H1 (cell line): ENCODE data around the gene SLC8A1. TPM values are rescaled to one million over a fixed set of nuclear protein-coding genes. Genes with fewer than 3 reads are reported as not detected.

Source experiments
- CTCF ChIA-PET: fragments of 300-600 bp; sonication (Branson Sonifier 250); formaldehyde crosslinking; loops from one replicate; lab custom pipeline; 2021; ENCODE audit not compliant: partially characterized antibody; lab: Charles Lee
- POLR2A ChIA-PET: fragments of 300-600 bp; sonication (Branson Sonifier 250); formaldehyde crosslinking; loops from one replicate; lab custom pipeline; 2021; ENCODE audit warnings: inconsistent platforms; ENCODE audit not compliant: partially characterized antibody; lab: Charles Lee
- DNase-seq, 2 experiments: peaks; one replicate each; pipeline versions ENCODE4 v3.0.0 to v3.0.0-alpha.2; 2010 to 2022; ENCODE audit warnings: low spot score in 2 of 2, low read depth in 1 of 2, mixed read lengths in 1 of 2
- FAIRE-seq: peaks from 2 replicates; lab custom pipeline; 2011; peaks lifted over from hg19 to GRCh38; lab: Jason Lieb, UNC
- H2AFZ ChIP-seq: 2 replicates; pipeline ENCODE4 v1.8.1; 2012; ENCODE audit warnings: low read length, inconsistent platforms
- H2AK5ac ChIP-seq: 2 replicates; pipeline ENCODE4 v1.6.1; 2013; ENCODE audit warnings: low read depth, low read length
- H2BK120ac ChIP-seq: replicated peaks from 2 replicates; pipeline ENCODE3; 2013; ENCODE audit warnings: low read depth, low read length, inconsistent platforms
- H2BK12ac ChIP-seq: 2 replicates; pipeline ENCODE4 v1.6.1; 2013; ENCODE audit warnings: low read depth, low read length
- H2BK15ac ChIP-seq: 2 replicates; pipeline ENCODE4 v1.6.1; 2013; ENCODE audit warnings: low read length
- H2BK20ac ChIP-seq: 2 replicates; pipeline ENCODE4 v1.6.1; 2013; ENCODE audit warnings: low read length
- H2BK5ac ChIP-seq: 2 replicates; pipeline ENCODE4 v1.6.1; 2013; ENCODE audit warnings: low read depth, low read length
- H3K14ac ChIP-seq: 2 replicates; pipeline ENCODE4 v1.6.1; 2013; ENCODE audit warnings: inconsistent platforms; ENCODE audit not compliant: insufficient read length
- H3K18ac ChIP-seq: 2 replicates; pipeline ENCODE4 v1.6.1; 2013; ENCODE audit warnings: low read length; ENCODE audit errors: extremely low read depth
- H3K23ac ChIP-seq: 2 replicates; pipeline ENCODE4 v1.6.1; 2013; ENCODE audit warnings: inconsistent platforms; ENCODE audit not compliant: insufficient read length
- H3K23me2 ChIP-seq: 2 replicates; pipeline ENCODE4 v1.6.1; 2013; ENCODE audit warnings: low read depth, low read length
- H3K27ac ChIP-seq: 2 replicates; pipeline ENCODE4 v1.6.1; 2011; ENCODE audit warnings: low read depth, low read length, inconsistent platforms
- H3K27me3 ChIP-seq, 4 experiments: replicated peaks in 1 of 4; 1 replicate in 1 of 4; 2 replicates in 3 of 4; pipeline versions ENCODE4 v1.6.1 to v1.8.1; 2011 to 2013; ENCODE audit warnings: low read length in 3 of 4, mild to moderate bottlenecking in 3 of 4, inconsistent platforms in 2 of 4, mixed read lengths in 2 of 4, moderate library complexity in 1 of 4; ENCODE audit not compliant: control insufficient read depth in 3 of 4, insufficient read depth in 3 of 4; ENCODE audit errors: extremely low read depth in 1 of 4
- H3K36me3 ChIP-seq, 4 experiments: 2 replicates each; pipeline versions ENCODE4 v1.6.1 to v1.8.1; 2011 to 2013; ENCODE audit warnings: mild to moderate bottlenecking in 4 of 4, low read length in 3 of 4, moderate library complexity in 2 of 4, control low read depth in 1 of 4, inconsistent platforms in 1 of 4; ENCODE audit not compliant: insufficient read depth in 4 of 4, control insufficient read depth in 2 of 4
- H3K4ac ChIP-seq: replicated peaks from 2 replicates; pipeline ENCODE3; 2013; ENCODE audit warnings: low read length, low read depth, mixed read lengths, inconsistent platforms; ENCODE audit not compliant: insufficient read length
- H3K4me1 ChIP-seq, 4 experiments: replicated peaks in 1 of 4; 1 replicate in 1 of 4; 2 replicates in 3 of 4; pipeline versions ENCODE4 v1.6.1 to v1.8.1; 2011 to 2013; ENCODE audit warnings: low read length in 3 of 4, inconsistent platforms in 2 of 4, mixed read lengths in 1 of 4; ENCODE audit not compliant: insufficient read depth in 4 of 4, control insufficient read depth in 3 of 4
- H3K4me2 ChIP-seq, 2 experiments: 2 replicates each; pipeline versions ENCODE4 v1.6.1 to v1.8.1; 2011 to 2013; ENCODE audit warnings: low read depth in 2 of 2, low read length in 2 of 2, control low read depth in 1 of 2, inconsistent platforms in 1 of 2, mild to moderate bottlenecking in 1 of 2; ENCODE audit not compliant: insufficient read depth in 1 of 2
- H3K4me3 ChIP-seq, 4 experiments: fragments of 200-600, 300-600 bp in 1 of 4; sonication (generic), shearing (Covaris generic), sonication (Bioruptor Twin) in 1 of 4; 2 replicates each; pipeline versions ENCODE4 v1.5.1 to v1.8.1; 2011 to 2016; ENCODE audit warnings: low read length in 4 of 4, low read depth in 3 of 4, control low read depth in 2 of 4, inconsistent platforms in 2 of 4, mild to moderate bottlenecking in 2 of 4, mixed read lengths in 1 of 4, moderate library complexity in 1 of 4; ENCODE audit not compliant: insufficient read depth in 2 of 4; ENCODE audit errors: extremely low read depth in 1 of 4
- H3K56ac ChIP-seq: replicated peaks from 2 replicates; pipeline ENCODE3; 2013; ENCODE audit warnings: low read depth, mild to moderate bottlenecking, mixed read lengths, low read length, inconsistent platforms; ENCODE audit not compliant: insufficient read length
- H3K79me1 ChIP-seq: 2 replicates; pipeline ENCODE4 v1.6.1; 2013; ENCODE audit warnings: low read depth, low read length, control low read depth
- H3K79me2 ChIP-seq, 2 experiments: 2 replicates each; pipeline versions ENCODE4 v1.6.1 to v1.8.1; 2012 to 2013; ENCODE audit warnings: low read length in 2 of 2, mild to moderate bottlenecking in 2 of 2, inconsistent platforms in 1 of 2; ENCODE audit not compliant: insufficient read depth in 2 of 2, control insufficient read depth in 1 of 2
- H3K9ac ChIP-seq, 4 experiments: replicated peaks in 1 of 4; 1 replicate in 1 of 4; 2 replicates in 3 of 4; pipeline versions ENCODE4 v1.6.1 to v1.8.1; 2011 to 2013; ENCODE audit warnings: low read depth in 3 of 4, low read length in 3 of 4, control low read depth in 2 of 4, mild to moderate bottlenecking in 2 of 4, moderate library complexity in 2 of 4, inconsistent platforms in 1 of 4; ENCODE audit errors: extremely low read depth in 1 of 4
- H3K9me3 ChIP-seq, 2 experiments: 2 replicates each; pipeline versions ENCODE4 v1.6.1 to v1.8.1; 2012 to 2013; ENCODE audit warnings: mild to moderate bottlenecking in 2 of 2, moderate library complexity in 2 of 2, control low read depth in 1 of 2, inconsistent platforms in 1 of 2, low read depth in 1 of 2, low read length in 1 of 2, mixed read lengths in 1 of 2; ENCODE audit not compliant: insufficient read depth in 2 of 2
- H4K20me1 ChIP-seq, 2 experiments: replicated peaks in 1 of 2; 2 replicates each; pipeline versions ENCODE3 to v1.8.1; 2011 to 2013; ENCODE audit warnings: inconsistent platforms in 2 of 2, low read length in 2 of 2, mild to moderate bottlenecking in 1 of 2; ENCODE audit not compliant: insufficient read depth in 2 of 2, control insufficient read depth in 1 of 2
- H4K5ac ChIP-seq: 2 replicates; pipeline ENCODE4 v1.6.1; 2013; ENCODE audit warnings: low read length, low read depth, mixed read lengths, inconsistent platforms; ENCODE audit not compliant: insufficient read length
- H4K8ac ChIP-seq: 2 replicates; pipeline ENCODE4 v1.8.0; 2013; ENCODE audit warnings: mild to moderate bottlenecking, moderate library complexity, low read length, inconsistent platforms; ENCODE audit not compliant: insufficient read depth; ENCODE audit errors: extremely low read depth
- H4K91ac ChIP-seq: replicated peaks from 2 replicates; pipeline ENCODE3; 2013; ENCODE audit warnings: low read length, mixed read lengths, inconsistent platforms; ENCODE audit not compliant: insufficient read length
- ATF2 ChIP-seq: IDR thresholded peaks from 2 replicates; pipeline ENCODE4 v1.6.1; 2012; ENCODE audit warnings: low read length, inconsistent platforms
- BACH1 ChIP-seq: IDR thresholded peaks from 2 replicates; pipeline ENCODE4 v1.6.1; 2012; ENCODE audit warnings: low read length, improper control_type of control experiment
- CEBPB ChIP-seq: IDR thresholded peaks from 2 replicates; pipeline ENCODE4 v1.6.1; 2012; ENCODE audit warnings: low read depth, low read length
- WGBS, 2 experiments: shearing (Covaris generic) in 1 of 2; methylation state at CpG; one replicate each; pipeline versions ENCODE4 v1.1.6 to v1.1.7; 2013 to 2015; ENCODE audit warnings: low lambda C conversion rate in 2 of 2, mixed read lengths in 2 of 2, inconsistent platforms in 1 of 2, low coverage in 1 of 2, missing lambda C conversion rate in 1 of 2; ENCODE audit not compliant: insufficient replicate concordance in 2 of 2, insufficient coverage in 1 of 2, insufficient read length in 1 of 2; ENCODE audit errors: extremely low coverage in 1 of 2, missing lambda C conversion rate in 1 of 2; 5-methylcytosine and 5-hydroxymethylcytosine counted together
- polyA plus RNA-seq, 7 experiments: library from polyadenylated mRNA; depleted of rRNA in 3 of 7; stranded (reverse) in 5 of 7; unstranded in 2 of 7; fragments of >200 nt in 5 of 7; fragments of 200-250 nt in 2 of 7; gene quantifications; 1 replicate in 5 of 7; 2 replicates in 1 of 7; 4 replicates in 1 of 7; pipeline versions ENCODE4 v1.2.1 to v1.2.3, GENCODE V29; 2011 to 2013; ENCODE audit warnings: missing spikeins in 2 of 7, mixed read lengths in 2 of 7
- total RNA-seq: library from RNA; stranded (reverse); fragmentation: NEBNext Ultra II Directional; extraction: Animal tissue kit (Norgen Biotek cat#: 25700); gene quantifications from 2 replicates; pipeline ENCODE4 v1.2.1, GENCODE V29; 2021

The SLC8A1 gene
- total and polyA plus RNA-seq, 2 of the 8 experiments (the other 6 are each of a cell fraction or from before 2014, with no cell fraction given), result 0.68 to 3.6 TPM

DNA sequence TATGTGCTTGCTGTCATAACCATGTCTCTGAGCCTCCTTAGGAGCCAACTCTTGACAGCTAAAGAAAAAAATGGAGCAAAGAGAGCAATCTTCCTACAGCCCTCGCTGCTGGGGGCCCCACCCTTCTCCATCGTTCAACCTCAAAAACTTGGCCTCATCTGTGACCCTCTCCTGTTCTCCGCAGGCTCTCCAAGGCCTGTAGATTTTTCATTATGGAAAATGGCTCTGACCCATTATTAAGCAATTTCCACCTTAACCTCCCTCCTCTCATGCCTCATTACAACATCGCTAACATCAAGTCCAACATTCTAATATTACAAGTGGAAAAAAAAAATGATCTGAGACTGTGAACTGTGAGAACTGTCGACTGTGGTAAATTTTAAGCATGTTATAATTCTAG, 98.7 kb downstream of the SLC8A1 start:
- 91% methylated on average over 5 of the region's 5 CpGs; no CpG with 5 or more reads in 1 of the 2 experiments for WGBS, 2 experiments
- Histone ChIP-seq H3K79me1 (no peaks in the 10 kb centered on the region), H4K91ac (no peak overlapping the region), H3K14ac (no peak overlapping the region), H3K4me3 (no peak overlapping the region), H3K27ac (no peak overlapping the region), H4K8ac (no peak overlapping the region), H2BK15ac (no peak overlapping the region), H2BK12ac (no peak overlapping the region), H3K18ac (no peak overlapping the region), H4K20me1 (no peaks in the 10 kb centered on the region), H3K56ac (no peak overlapping the region), H3K9me3 (no peaks in the 10 kb centered on the region), H2AK5ac (no peak overlapping the region), H3K4ac (no peak overlapping the region), H3K9ac (no peak overlapping the region), H2BK5ac (no peak overlapping the region), H3K27me3 (no peaks in the 10 kb centered on the region), H3K23me2 (no peaks in the 10 kb centered on the region), H3K23ac (no peak overlapping the region), H4K5ac (no peak overlapping the region), H3K36me3 (no peaks in the 10 kb centered on the region), H2BK20ac (no peak overlapping the region), H3K79me2 (no peaks in the 10 kb centered on the region), H2BK120ac (no peak overlapping the region), H3K4me2 (no peak overlapping the region), H3K4me1 (no peaks in the 10 kb centered on the region), H2AFZ (no peak overlapping the region)
- DNase-seq (no peak), FAIRE-seq (no peak)
- ChIA-PET CTCF (no interaction called here), POLR2A (no interaction called here)
- no peak for TF ChIP-seq ATF2
- no peak for TF ChIP-seq CEBPB
- TF ChIP-seq BACH1, result no peak
